Measurements from ENCODE around the gene CALML4.
A peak's percentile ranks its signal among the peaks of the same experiment; 100 is the strongest.
"Not testable (repeated sequence)": the region's sequence is repeated elsewhere in the genome, so short reads cannot be mapped to it uniquely, and the experiment has no call there.

CALML4 gene

GRCh38 chr15:68224546-68225250, 19.6 kb upstream of the CALML4 start:
- DNase-seq: no peak

DNA sequence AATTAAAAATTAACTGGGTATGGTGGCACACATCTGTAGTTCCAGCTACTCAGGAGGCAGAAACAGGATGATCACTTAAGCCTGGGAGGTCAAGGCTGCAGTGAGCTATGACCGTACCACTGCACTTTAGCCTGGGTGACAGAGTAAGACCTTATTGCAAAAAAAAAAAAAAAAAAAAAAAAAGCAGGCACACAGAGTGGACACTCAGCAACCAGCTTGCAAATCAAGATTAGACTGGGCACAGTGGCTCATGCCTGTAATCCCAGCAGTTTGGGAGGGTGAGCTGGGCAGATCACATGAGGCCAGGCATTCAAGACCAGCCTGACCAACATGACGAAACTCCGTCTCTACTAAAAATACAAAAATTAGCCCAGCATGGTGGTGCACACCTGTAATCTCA, 19.0 kb upstream of the CALML4 start:
- DNase-seq: no peak

- DNase-seq: no peak
These were observed 18.0 kb upstream of the CALML4 start for GRCh38 chr15:68223171-68223570.

DNA sequence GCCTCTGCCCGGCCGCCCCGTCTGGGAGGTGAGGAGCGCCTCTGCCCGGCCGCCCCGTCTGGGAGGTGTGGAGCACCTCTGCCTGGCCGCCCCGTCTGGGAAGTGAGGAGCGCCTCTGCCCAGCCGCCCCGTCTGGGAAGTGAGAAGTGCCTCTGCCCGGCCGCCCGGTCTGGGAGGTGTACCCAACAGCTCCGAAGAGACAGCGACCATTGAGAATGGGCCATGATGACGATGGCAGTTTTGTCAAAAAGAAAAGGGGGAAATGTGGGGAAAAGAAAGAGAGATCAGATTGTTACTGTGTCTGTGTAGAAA, 17.3 kb upstream of the CALML4 start:
- not testable (repeated sequence) for DNase-seq

GRCh38 chr15:68221530-68222431, 16.6 kb upstream of the CALML4 start:
- DNase-seq: not testable (repeated sequence)

DNA sequence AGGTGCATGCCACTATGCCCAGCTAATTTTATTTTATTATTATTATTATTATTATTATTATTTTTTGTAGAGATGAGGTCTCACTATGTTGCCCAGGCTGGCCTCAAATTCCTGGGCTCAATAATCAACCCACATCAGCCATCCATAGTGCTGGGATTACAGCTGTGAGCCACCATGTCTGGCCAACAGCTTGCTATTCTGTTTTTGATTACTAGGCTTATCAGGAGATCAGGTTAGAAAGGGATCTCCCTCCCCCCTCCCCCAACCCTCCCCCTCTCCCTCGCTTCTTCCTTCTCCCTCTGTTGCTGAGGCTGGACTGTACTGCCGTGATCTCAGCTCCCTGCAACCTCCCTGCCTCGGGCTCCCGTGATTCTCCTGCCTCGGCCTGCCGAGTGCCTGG, 15.8 kb upstream of the CALML4 start:
- DNase-seq: no peak

GRCh38 chr15:68220489-68220888, 15.4 kb upstream of the CALML4 start:
- no peak for DNase-seq

DNA sequence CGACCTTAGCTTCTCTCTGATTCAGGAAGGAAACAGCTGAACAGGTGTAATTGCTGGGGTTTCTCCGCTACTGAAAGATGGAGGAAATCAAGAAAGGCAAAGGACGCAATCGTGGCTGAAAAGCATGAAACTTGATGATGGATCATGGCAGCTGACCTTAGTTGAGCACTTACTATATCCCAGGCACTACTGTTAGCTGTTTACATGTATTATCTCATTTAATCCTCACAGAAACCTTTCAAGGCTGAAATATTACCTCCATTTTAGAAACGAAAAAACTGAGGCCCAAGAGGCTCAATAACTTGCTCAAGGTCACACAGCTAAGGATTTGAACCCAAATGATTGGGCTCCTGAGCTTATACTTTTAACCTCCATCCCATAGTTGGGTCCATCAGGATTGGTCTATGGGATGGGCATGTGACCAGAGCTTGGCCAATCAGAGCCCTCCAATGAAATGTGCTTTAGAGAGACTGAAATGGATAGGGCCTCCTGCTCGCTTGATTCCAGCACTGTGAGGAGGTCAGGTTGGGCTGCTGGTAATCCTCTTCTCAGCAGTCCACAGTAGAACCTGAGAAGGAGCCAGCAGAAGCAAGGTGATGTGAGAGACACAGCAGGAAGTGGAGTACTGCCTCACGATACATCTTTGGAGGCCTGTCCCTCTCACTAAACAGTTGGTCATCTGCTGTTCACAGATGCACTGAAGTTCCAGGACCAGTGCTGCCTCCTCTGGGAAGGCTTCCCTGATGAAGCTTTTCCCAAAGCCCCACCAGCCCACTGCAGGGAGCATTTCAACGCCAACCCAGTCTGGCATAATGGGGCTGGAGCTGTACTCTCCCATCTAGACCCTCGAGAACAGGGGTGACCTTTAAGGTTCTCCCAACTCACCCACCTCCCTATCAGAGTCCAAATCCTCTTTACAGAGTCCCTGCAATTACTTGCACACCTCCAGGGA, 14.0 kb upstream of the CALML4 start:
- no peak for DNase-seq

DNA sequence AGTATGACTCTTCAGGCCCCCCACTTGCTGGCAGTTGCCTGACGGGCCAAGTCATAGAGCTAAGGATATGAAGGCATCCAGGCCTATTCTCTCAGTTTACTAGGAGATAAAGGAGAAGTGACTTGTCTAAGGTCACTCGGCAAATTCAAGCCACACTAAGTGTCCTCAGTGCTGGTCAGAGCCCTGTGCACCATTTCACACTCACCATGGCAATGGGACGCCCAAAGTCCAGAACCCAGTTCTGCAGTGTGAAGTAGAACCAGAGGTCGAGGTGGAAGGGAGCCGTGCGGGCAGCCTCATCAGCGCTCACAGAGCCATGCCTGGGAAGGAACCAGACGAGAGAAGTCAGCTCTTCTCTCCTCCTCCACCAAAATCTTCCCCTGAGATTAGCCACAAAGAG, 13.2 kb upstream of the CALML4 start:
- DNase-seq: no peak

GRCh38 chr15:68217341-68217740, 12.2 kb upstream of the CALML4 start:
- no peak for DNase-seq

- no peak for DNase-seq
These were observed 9.7 kb upstream of the CALML4 start for GRCh38 chr15:68214838-68215254.

- no peak for DNase-seq
These were observed 9.1 kb upstream of the CALML4 start for GRCh38 chr15:68213991-68214837.

- not testable (repeated sequence) for DNase-seq
These were observed 8.3 kb upstream of the CALML4 start for GRCh38 chr15:68213491-68213845.

- no peak for DNase-seq
These were observed 6.7 kb upstream of the CALML4 start for GRCh38 chr15:68211656-68212320.

- no peak for DNase-seq
These were observed 5.9 kb upstream of the CALML4 start for GRCh38 chr15:68210821-68211655.

- no peak for DNase-seq
These were observed 5.3 kb upstream of the CALML4 start for GRCh38 chr15:68210409-68210756.

- DNase-seq: peak; percentile 25
These were observed 4.7 kb upstream of the CALML4 start for GRCh38 chr15:68209735-68210408.

DNA sequence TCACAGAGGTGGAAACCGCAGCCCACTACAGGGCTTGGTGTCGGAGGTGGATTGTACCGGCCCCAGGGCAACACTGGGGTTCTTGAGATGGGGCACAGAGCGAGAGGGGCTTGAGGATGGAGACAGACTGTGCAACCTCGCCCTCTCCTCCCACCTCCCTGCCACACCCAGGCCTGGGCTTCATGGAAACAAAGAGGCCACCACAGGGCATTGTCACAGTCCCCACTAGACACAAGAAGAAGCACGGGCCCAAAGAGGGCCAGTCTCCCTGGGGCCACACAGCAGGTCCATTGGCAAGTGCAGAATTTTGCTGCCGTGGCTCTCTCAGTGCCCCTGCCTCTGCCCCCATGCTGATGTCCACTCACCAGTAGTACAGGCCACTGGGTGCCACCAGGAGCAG, 4.1 kb upstream of the CALML4 start:
- no peak for DNase-seq

DNA sequence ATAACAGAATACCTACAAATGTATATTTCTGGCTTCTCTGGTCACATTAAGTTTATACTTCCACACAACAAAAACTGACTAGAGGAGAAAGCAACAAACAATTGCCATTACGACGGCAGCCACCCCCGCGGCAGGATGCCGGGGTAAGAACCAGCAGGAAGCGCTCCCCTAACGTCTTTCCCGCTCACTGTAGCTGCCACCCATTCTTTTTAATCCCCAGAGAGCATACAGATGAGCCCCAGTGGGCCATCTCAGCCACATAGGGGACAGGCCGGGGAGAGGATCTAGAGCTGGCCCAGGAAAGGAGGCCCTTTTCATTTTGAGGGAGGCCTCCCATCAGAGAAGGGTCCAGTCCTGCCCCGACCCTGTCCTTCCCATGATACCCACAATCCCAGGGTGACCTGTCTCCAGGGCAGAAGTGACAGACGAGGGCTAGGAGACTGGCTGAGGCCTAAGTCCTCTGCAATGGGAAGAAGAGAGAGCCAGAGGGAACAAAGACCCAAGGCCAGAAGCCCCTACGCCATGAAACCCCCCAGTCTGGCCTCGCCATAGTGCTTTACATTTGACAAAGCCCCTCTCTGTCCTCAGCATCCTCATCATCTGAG, 3.6 kb upstream of the CALML4 start:
- no peak for DNase-seq

- no peak for DNase-seq
These were observed 3.0 kb upstream of the CALML4 start for GRCh38 chr15:68208136-68208535.
